NCI-H524 (cell line): ENCODE measurements around the gene SLC16A10.
"Not testable (repeated sequence)": the region's sequence is repeated elsewhere in the genome, so short reads cannot be mapped to it uniquely, and the experiment has no call there.

Experiments used
- DNase-seq, 2 experiments: peaks; one replicate each; lab custom pipeline; 2025; lab: John Stamatoyannopoulos, UW

SLC16A10 gene

DNA sequence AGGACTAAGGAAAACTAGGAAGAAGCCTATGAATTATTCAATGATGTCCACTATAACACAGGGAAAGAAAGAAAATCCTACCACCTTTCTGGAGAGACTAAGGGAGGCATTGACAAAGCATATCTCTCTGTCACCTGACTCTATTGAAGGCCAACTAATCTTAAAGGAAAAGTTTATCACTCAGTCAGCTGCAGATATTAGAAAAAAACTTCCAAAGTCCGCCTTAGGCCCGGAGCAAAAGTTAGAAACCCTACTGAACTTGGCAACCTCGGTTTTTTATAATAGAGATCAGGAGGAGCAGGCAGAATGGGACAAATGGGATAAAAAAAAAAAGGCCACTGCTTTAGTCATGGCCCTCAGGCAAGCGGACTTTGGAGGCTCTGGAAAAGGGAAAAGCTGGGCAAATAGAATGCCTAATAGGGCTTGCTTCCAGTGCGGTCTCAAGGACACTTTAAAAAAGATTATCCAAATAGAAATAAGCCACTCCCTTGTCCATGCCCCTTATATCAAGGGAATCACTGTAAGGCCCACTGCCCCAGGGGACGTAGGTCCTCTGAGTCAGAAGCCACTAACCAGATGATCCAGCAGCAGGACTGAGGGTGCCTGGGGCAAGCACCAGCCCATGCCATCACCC, 47.0 kb downstream of the SLC16A10 start:
- not testable (repeated sequence) for DNase-seq

- DNase-seq: not testable (repeated sequence)
Observed at GRCh38 chr6:111137489-111138093, 50.3 kb downstream of the SLC16A10 start.

- no peak for DNase-seq
Observed at GRCh38 chr6:111147440-111147839, 60.1 kb downstream of the SLC16A10 start.

DNA sequence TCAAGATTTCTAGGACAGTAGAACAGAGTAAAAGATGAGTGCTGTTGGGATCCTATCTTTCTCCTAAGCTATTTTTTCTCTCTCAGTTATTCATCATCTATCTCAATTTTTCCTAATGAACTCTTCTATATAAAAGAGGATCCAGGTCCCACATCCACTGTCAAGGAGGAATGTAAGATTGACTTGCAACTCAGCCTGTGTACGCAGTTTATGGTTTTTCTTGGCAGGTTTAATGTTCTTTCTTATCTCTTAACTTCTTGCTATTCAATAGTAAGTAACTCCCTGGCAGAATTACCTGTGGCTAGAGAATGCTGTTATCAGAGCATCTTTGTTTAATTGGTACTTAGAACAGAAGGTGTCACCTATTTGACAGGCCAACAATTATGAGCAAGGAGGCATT, 60.8 kb downstream of the SLC16A10 start:
- no peak for DNase-seq

GRCh38 chr6:111150577-111150976, 63.3 kb downstream of the SLC16A10 start:
- peak in 1 of 2 experiments; percentile 6 for DNase-seq

DNA sequence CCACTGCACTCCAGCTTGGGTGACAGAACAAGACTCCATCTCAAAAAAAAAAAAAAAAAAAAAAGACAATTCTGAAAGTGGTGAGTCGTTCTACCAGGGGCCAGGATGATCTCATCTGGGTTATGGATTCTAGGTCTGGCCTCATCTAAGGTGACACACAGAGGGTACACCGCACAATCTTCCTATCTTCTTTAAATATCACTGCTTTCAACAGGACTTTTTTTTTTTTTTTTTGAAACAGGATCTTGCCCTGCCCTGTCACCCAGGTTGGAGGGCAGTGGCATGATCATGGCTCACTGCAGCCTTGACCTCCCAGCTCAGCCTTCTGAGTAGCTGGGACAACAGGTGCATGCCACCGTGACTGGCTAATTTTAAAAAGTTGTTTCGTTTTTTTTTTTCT, 67.7 kb downstream of the SLC16A10 start:
- no peak for DNase-seq

GRCh38 chr6:111157412-111157811, 70.1 kb downstream of the SLC16A10 start:
- no peak for DNase-seq

DNA sequence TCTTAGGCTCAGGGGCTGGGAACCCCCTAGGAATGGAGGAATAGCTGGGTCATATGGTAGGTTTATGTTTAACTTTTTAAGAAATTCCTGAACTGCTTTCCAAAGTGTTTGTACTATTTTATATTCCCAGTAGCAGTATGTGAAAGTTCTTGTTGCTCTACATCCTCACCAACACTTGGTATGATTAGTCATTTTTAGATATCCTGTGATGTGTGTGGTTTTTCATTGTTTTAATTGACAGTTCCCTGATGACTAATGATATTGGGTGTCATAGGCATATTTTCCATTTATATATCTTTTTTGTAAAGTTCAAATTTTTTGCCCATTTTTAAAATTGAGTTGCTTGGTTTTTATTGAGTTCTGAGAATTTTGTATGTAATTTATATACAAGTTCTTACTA, 72.3 kb downstream of the SLC16A10 start:
- no peak for DNase-seq

DNA sequence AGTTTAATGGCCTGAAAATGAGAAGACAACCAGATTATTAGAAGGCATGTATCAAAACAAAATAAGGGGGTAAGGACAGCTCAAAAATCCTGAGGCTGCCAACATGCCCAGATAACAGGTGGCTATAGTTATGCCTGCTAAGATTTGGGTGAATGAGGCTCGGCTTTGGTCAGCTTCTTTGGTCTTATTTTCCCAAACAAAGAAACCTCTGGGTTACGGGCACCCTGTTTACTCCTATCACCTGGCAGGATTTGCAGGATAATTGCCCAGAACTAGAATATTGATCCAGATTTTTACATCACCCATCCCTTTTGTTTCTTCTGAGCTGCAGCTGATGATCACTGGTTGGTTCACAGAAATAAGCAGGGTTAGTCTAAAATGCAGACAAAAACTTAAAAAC, 74.3 kb downstream of the SLC16A10 start:
- no peak for DNase-seq

GRCh38 chr6:111162504-111162903, 75.2 kb downstream of the SLC16A10 start:
- DNase-seq: no peak

DNA sequence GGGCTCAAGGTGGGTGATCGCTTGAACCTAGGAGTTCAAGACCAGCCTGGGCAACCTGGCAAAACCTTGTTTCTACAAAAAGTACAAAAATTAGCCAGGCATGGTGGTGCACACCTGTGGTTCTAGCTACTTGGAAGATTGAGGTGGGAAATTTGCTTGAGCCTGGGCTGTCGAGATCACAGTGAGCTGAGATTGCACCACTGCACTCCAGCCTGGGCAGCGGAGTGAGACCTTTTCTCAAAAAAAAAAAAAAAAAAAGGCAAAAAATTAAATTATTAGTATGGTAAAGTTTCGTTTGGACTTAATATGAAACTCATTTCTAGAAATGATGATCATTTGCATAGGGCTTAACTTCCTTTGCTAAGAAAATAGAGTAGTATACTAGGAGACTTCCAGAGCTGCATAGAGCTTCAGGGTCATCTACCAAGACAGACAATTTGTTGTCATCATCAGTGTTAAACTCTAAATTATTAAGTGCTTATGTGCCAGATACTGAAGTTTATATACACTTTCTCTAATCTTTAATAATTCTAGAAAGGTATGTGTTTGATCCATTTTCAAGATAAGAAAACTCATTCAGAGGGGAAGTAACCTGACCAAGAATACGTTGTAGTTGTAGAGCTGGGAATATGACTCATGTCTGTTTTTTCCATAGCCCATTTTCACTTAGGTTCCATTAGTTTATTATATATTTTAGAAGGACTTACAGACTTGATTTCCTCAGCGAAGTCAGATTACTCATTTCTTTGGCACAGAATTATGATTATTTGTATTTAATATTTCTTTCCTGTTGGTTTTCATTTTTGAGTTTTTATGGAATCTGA, 84.5 kb downstream of the SLC16A10 start:
- no peak for DNase-seq

DNA sequence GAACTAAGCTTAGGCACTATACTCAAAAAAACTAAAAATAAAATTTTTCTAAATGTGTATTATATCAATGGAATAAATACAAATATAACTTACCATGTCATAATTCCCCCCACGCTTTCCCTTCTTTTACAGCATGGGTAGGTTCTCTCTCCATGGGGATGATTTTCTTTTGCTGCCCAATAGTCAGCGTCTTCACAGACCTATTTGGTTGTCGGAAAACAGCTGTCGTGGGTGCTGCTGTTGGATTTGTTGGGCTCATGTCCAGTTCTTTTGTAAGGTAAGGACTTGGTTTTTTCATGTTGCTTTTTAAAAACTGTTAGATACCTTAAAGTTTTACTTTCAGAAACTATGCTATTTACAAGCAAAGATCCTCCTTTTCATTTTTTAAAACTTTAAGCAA, 85.3 kb downstream of the SLC16A10 start:
- no peak for DNase-seq

DNA sequence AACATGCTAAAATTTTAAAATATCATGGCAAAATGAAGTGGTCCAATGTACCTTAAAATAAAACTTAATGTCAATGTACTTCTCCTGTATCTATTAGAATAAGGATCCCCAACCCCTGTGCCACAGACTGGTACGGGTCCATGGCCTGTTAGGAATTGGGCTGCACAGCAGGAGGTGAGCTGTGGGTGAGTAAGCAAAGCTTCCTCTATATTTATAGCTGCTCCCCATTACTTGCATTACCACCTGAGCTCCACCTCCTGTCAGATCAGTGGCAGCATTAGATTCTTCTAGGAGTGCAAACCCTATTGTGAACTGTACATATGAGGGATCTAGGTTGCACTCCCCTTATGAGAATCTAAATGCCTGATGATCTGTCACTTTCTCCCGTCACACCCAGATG, 86.0 kb downstream of the SLC16A10 start:
- DNase-seq: no peak

DNA sequence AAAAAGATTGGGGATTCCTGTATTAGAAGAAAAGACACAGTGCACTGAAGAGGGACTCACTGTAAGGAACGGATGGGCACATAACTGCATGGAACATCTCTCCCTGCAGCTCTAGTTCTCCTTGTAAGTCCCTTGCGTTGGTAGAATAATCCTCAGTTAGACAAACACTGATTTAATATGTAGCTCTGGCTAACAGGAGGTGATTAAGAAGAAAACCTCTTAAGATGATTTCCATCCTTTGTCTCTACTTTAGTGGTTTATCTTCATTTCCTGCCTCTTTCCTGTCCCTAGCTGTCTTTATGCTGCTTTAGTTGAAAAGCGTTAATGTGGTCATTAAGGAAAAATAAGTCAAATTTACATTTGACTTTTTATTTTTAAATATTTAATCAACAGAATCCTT, 86.6 kb downstream of the SLC16A10 start:
- DNase-seq: peak in 1 of 2 experiments; percentile 34

GRCh38 chr6:111175109-111175508, 87.8 kb downstream of the SLC16A10 start:
- DNase-seq: no peak

- no peak for DNase-seq
Observed at GRCh38 chr6:111176038-111176759, 88.9 kb downstream of the SLC16A10 start.

GRCh38 chr6:111176760-111177099, 89.4 kb downstream of the SLC16A10 start:
- DNase-seq: no peak

DNA sequence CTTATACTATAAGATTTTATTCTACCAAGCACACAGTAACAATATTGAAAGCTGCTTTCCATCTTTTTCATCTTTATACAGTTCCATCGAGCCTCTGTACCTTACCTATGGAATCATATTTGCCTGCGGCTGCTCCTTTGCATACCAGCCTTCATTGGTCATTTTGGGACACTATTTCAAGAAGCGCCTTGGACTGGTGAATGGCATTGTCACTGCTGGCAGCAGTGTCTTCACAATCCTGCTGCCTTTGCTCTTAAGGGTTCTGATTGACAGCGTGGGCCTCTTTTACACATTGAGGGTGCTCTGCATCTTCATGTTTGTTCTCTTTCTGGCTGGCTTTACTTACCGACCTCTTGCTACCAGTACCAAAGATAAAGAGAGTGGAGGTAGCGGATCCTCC, 89.8 kb downstream of the SLC16A10 start:
- no peak for DNase-seq

DNA sequence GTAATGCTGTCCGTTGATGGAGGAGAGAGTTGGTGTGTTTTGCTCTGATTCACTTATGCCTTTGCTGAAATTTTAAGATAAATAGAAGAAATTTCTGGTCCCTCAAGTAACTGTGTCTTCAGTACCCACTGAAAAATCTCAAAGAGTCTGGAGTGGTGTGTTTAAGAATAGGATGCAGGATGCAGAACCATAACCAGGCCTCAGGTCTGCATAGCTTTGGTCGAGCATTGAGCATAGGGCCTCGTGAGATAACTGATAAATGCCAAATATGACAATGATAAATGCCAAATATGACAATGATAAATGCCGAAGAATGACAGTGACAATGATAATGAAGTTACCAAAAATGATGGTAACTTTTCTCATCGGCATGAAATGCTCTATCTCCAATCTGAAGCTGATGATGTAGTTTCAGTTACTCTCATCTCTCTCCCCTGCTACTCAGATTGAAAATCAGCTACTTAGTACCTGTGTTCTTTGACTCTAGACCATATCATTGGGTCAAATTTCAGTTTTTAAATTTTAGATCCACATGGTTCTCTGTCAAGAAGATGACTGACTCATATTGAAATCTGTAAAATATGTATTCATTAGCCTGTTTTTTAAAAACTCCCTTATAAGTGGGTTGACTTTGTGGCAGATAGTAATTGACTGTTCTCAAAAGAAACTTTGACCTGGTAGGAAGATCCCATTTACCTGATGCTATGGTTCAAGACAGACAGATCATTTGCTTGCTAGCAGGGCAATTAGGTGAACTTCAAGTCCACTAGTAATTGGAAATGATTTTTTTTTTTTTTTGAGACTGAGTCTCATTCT, 96.6 kb downstream of the SLC16A10 start:
- DNase-seq: no peak

DNA sequence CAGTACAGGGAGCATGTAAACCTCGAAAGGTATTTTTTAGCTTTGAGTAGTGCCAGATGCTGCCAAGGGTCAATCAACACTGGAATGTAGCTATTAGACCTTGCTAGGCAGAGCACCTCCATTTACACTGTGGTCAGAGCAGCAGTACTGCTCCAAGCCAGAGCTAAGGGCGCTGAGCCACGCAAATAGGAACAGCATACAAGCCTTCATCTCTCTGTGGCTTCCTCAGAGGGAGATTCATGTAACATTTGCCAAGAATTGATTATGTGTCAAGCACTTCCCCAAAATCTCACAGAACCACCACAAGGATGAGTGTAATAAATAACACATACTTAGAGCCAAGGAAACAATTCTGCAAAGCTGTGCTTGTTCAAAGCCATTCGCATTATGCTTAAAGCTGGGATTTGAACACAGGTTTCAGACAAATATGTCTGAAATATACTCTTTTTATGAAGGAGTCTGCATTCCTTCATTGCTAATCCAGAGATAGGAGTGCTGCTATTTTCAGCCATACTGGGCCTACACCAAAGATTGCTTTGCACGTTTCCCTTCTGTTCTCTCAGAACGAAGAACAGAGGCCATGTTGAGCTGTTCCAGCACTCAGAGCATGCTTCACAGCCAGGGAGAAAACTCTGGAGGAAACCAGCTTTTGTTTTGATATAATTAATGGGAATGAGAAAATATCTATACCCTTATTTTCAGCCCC, 97.7 kb downstream of the SLC16A10 start:
- DNase-seq: no peak

GRCh38 chr6:111185954-111186353, 98.7 kb downstream of the SLC16A10 start:
- peak in 1 of 2 experiments; percentile 25 for DNase-seq
